Neural cell (in vitro differentiated cells): Measurements from ENCODE around the gene DRICH1. TPM values are rescaled to one million over a fixed set of nuclear protein-coding genes. Genes with fewer than 3 reads are reported as not detected.

Experiments
- H2AFZ ChIP-seq: fragments of 200-600, 300-800 bp; sonication (generic), shearing (Covaris generic); 2 replicates; pipeline ENCODE4 v1.6.0; 2014; ENCODE audit warnings: low read depth, mild to moderate bottlenecking, antibody characterized with exemption, low read length, moderate library complexity
- H3F3A ChIP-seq: fragments of 200-600 bp; shearing (Covaris generic); 2 replicates; pipeline ENCODE4 v1.6.1; 2016; ENCODE audit warnings: mild to moderate bottlenecking, moderate library complexity, mixed read lengths, antibody characterized with exemption, low read length; ENCODE audit not compliant: insufficient read depth, poor library complexity, severe bottlenecking
- H3K27ac ChIP-seq: fragments of 200-600, 300-800 bp; sonication (generic), shearing (Covaris generic); 2 replicates; pipeline ENCODE4 v1.5.1; 2014; ENCODE audit warnings: mild to moderate bottlenecking, low read length, moderate library complexity
- H3K27me3 ChIP-seq: fragments of 300-800, 200-600 bp; sonication (generic), shearing (Covaris generic); 2 replicates; pipeline ENCODE4 v1.6.0; 2014; ENCODE audit warnings: mild to moderate bottlenecking, low read depth, low read length, moderate library complexity; ENCODE audit not compliant: insufficient read depth
- H3K36me3 ChIP-seq: fragments of 300-800, 200-600 bp; sonication (generic), shearing (Covaris generic); 2 replicates; pipeline ENCODE4 v1.5.1; 2014; ENCODE audit warnings: mild to moderate bottlenecking, antibody characterized with exemption, low read length, moderate library complexity; ENCODE audit not compliant: insufficient read depth
- H3K4me2 ChIP-seq: fragments of 300-800, 200-600 bp; sonication (generic), shearing (Covaris generic); 2 replicates; pipeline ENCODE4 v1.6.0; 2014; ENCODE audit warnings: mild to moderate bottlenecking, low read length
- H3K4me3 ChIP-seq: fragments of 300-800, 200-600 bp; sonication (generic), shearing (Covaris generic); 2 replicates; pipeline ENCODE4 v1.5.1; 2014; ENCODE audit warnings: mild to moderate bottlenecking, low read length, moderate library complexity
- H3K79me2 ChIP-seq: fragments of 200-600 bp; shearing (Covaris generic); replicated peaks from 2 replicates; pipeline ENCODE4 v1.6.0; 2014; ENCODE audit warnings: mild to moderate bottlenecking, low read length, moderate library complexity; ENCODE audit not compliant: insufficient read depth
- H3K9ac ChIP-seq: fragments of 300-800, 200-600 bp; sonication (generic), shearing (Covaris generic); 2 replicates; pipeline ENCODE4 v1.6.1; 2016; ENCODE audit warnings: mild to moderate bottlenecking, low read length, mixed read lengths
- H3K9me2 ChIP-seq: fragments of 200-600 bp; shearing (Covaris generic); 2 replicates; pipeline ENCODE4 v1.6.1; 2016; ENCODE audit warnings: mild to moderate bottlenecking, low read length, mixed read lengths; ENCODE audit not compliant: insufficient read depth
- H3K9me3 ChIP-seq: fragments of 200-600, 300-800 bp; sonication (generic), shearing (Covaris generic); 2 replicates; pipeline ENCODE4 v1.6.1; 2016; ENCODE audit warnings: mild to moderate bottlenecking, mixed run types, low read length, moderate library complexity, mixed read lengths
- H4K20me1 ChIP-seq: fragments of 200-600 bp; shearing (Covaris generic); 2 replicates; pipeline ENCODE4 v1.6.1; 2016; ENCODE audit warnings: mild to moderate bottlenecking, mixed run types; ENCODE audit not compliant: insufficient read depth
- EP300 ChIP-seq: fragments of 450-650 bp; conservative IDR thresholded peaks from 2 replicates; pipeline ENCODE4 v1.6.1; 2014; ENCODE audit warnings: antibody characterized with exemption, mild to moderate bottlenecking, moderate library complexity; ENCODE audit not compliant: poor library complexity, severe bottlenecking
- EZH2 ChIP-seq: fragments of 200-600, 300-800 bp; shearing (Covaris generic), sonication (generic); IDR thresholded peaks from 2 replicates; pipeline ENCODE4 v1.6.1; 2014; ENCODE audit warnings: antibody characterized with exemption, low read length, borderline replicate concordance, mild to moderate bottlenecking; ENCODE audit not compliant: insufficient read depth, poor library complexity, severe bottlenecking
- MXI1 ChIP-seq: fragments of 450-650 bp; conservative IDR thresholded peaks from 2 replicates; pipeline ENCODE4 v1.6.1; 2014; ENCODE audit warnings: antibody characterized with exemption, mild to moderate bottlenecking; ENCODE audit not compliant: poor library complexity, severe bottlenecking
- POLR2AphosphoS5 ChIP-seq: IDR thresholded peaks from 2 replicates; pipeline ENCODE4 v1.6.1; 2012
- RAD21 ChIP-seq: fragments of 450-650 bp; conservative IDR thresholded peaks from 2 replicates; pipeline ENCODE4 v1.6.1; 2014; ENCODE audit warnings: antibody characterized with exemption, mild to moderate bottlenecking, moderate library complexity
- SMC3 ChIP-seq: fragments of 450-650 bp; conservative IDR thresholded peaks from 2 replicates; pipeline ENCODE4 v1.6.1; 2014; ENCODE audit warnings: antibody characterized with exemption, mild to moderate bottlenecking, moderate library complexity; ENCODE audit not compliant: poor library complexity
- TAF1 ChIP-seq: IDR thresholded peaks from 2 replicates; pipeline ENCODE4 v1.6.1; 2012; ENCODE audit warnings: low read depth
- polyA plus RNA-seq: library from polyadenylated mRNA; depleted of rRNA; stranded (reverse); fragments of >200 nt; gene quantifications from 2 replicates; pipeline ENCODE4 v1.2.3, GENCODE V29; 2014
- TF ChIP-seq, protein P1 (sequence below): fragments of 450-650 bp; IDR thresholded peaks from 2 replicates; pipeline ENCODE4 v1.5.1; 2014; ENCODE audit warnings: antibody characterized with exemption, mild to moderate bottlenecking, moderate library complexity; ENCODE audit not compliant: poor library complexity, severe bottlenecking
- TF ChIP-seq, protein P2 (sequence below): IDR thresholded peaks from 2 replicates; pipeline ENCODE4 v1.6.1; 2012; ENCODE audit warnings: borderline replicate concordance

The DRICH1 gene
- polyA plus RNA-seq, 1 donor from 2014 or later: 0.48 TPM

DNA sequence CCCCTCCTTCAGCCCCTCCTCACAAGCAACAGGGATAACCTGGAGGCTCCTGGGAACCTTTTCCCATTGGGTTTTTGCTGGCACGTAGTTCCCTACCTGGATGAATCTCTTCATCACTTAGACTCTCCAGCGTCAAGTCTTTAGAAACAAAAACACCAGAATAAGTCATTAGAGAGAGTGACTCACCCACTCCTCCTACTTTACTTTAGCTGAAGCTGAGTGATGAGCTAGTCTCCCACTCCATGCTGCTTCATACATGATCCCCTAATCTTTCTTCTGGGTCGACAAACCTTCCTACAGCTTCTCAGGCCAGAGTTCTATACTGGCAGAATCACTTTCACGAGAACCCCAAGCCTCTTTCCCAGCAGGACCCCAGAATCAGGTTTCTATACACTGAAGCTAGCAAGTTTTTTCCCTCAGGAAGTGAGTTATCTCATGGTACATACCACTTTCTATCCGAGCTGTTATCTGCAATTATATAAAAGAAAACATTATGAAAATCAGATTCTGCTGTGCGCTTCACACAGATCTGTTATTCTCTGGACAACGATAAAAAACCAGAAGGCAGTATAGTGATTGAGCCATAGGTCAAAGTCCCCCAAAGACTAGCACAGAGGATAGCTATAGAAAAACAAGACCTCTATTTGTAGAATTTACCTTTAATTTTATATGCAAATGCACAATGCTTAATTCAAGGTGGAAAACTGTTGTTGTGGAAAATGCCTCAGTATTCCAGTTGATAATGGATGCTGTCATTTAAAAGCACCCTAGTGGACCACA is 18.7 kb downstream of the DRICH1 start:
- Histone ChIP-seq H3K27me3 (no peaks in the 10 kb centered on the region), H3K79me2 (no peaks in the 10 kb centered on the region), H3K4me2 (no peak overlapping the region), H3K36me3 (no peaks in the 10 kb centered on the region), H2AFZ (no peak overlapping the region), H3K9me2 (no peaks in the 10 kb centered on the region), H3K4me3 (no peak overlapping the region), H3K9me3 (no peaks in the 10 kb centered on the region), H4K20me1 (no peaks in the 10 kb centered on the region), H3K9ac (no peak overlapping the region), H3K27ac (no peak overlapping the region), H3F3A (no peaks in the 10 kb centered on the region)
- TF ChIP-seq, protein P1, sequence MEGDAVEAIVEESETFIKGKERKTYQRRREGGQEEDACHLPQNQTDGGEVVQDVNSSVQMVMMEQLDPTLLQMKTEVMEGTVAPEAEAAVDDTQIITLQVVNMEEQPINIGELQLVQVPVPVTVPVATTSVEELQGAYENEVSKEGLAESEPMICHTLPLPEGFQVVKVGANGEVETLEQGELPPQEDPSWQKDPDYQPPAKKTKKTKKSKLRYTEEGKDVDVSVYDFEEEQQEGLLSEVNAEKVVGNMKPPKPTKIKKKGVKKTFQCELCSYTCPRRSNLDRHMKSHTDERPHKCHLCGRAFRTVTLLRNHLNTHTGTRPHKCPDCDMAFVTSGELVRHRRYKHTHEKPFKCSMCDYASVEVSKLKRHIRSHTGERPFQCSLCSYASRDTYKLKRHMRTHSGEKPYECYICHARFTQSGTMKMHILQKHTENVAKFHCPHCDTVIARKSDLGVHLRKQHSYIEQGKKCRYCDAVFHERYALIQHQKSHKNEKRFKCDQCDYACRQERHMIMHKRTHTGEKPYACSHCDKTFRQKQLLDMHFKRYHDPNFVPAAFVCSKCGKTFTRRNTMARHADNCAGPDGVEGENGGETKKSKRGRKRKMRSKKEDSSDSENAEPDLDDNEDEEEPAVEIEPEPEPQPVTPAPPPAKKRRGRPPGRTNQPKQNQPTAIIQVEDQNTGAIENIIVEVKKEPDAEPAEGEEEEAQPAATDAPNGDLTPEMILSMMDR: no peak
- no peak for TF ChIP-seq MXI1
- TF ChIP-seq, protein P2, sequence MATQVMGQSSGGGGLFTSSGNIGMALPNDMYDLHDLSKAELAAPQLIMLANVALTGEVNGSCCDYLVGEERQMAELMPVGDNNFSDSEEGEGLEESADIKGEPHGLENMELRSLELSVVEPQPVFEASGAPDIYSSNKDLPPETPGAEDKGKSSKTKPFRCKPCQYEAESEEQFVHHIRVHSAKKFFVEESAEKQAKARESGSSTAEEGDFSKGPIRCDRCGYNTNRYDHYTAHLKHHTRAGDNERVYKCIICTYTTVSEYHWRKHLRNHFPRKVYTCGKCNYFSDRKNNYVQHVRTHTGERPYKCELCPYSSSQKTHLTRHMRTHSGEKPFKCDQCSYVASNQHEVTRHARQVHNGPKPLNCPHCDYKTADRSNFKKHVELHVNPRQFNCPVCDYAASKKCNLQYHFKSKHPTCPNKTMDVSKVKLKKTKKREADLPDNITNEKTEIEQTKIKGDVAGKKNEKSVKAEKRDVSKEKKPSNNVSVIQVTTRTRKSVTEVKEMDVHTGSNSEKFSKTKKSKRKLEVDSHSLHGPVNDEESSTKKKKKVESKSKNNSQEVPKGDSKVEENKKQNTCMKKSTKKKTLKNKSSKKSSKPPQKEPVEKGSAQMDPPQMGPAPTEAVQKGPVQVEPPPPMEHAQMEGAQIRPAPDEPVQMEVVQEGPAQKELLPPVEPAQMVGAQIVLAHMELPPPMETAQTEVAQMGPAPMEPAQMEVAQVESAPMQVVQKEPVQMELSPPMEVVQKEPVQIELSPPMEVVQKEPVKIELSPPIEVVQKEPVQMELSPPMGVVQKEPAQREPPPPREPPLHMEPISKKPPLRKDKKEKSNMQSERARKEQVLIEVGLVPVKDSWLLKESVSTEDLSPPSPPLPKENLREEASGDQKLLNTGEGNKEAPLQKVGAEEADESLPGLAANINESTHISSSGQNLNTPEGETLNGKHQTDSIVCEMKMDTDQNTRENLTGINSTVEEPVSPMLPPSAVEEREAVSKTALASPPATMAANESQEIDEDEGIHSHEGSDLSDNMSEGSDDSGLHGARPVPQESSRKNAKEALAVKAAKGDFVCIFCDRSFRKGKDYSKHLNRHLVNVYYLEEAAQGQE: no peak
- TF ChIP-seq EZH2: no peak
- no peak for TF ChIP-seq SMC3
- no peak for TF ChIP-seq POLR2AphosphoS5
- TF ChIP-seq TAF1: no peak
- TF ChIP-seq RAD21: no peak
- TF ChIP-seq EP300: no peak

DNA sequence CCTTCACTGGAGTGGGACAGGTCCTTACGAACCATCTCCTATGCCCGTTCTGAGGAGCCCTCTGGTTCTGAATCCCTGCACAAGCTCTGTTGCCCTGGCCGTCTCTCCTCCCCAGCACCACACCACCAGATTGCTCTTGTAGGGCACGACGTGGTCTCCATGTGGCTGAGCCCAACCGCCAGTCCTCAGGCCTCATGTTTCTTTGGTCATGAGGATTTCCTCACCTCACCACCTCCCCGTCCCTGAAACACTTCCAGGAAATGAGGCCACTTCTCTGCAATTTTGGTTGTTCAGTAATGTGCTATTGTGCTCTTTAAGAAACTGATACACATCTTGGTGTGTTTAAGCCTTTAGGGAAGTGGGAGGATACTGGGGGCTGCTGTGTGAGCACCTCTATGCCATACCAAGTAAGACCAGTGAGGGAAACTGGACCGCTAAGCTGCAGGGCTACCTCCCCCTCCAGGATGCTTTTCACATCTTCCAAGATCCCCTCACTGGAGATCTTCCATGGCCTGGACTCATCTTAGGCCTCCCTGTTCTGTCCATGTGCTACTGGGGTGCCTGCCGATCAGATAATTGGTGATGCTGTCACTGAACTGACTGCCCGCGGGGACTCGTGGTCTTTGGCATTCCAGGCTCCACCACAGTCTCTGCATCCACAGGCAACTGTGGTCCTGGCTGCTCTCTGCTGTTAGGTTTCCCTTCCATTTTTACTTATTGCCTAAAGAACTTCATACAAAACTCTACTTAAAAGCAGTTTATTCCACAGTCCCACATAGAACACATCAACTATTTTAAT is 21.9 kb downstream of the DRICH1 start:
- no peaks in the 10 kb centered on the region for H3K9me2 ChIP-seq
- no peak overlapping the region for H3K4me2 ChIP-seq
- TF ChIP-seq SMC3 (no peak), RAD21 (no peak), TAF1 (no peak), EZH2 (no peak), EP300 (no peak), POLR2AphosphoS5 (no peak), MXI1 (no peak)
- TF ChIP-seq, protein P2: no peak
- TF ChIP-seq, protein P1: no peak
- no peaks in the 10 kb centered on the region for H3K9me3 ChIP-seq
- no peaks in the 10 kb centered on the region for H3K36me3 ChIP-seq
- H4K20me1 ChIP-seq: no peaks in the 10 kb centered on the region
- H3K4me3 ChIP-seq: no peak overlapping the region
- no peak overlapping the region for H3K9ac ChIP-seq
- H3K27me3 ChIP-seq: no peaks in the 10 kb centered on the region
- H3K27ac ChIP-seq: no peak overlapping the region
- no peaks in the 10 kb centered on the region for H3F3A ChIP-seq
- H3K79me2 ChIP-seq: no peaks in the 10 kb centered on the region
- no peak overlapping the region for H2AFZ ChIP-seq
